Lower leg skin (tissue), 3 donors: Measurements from ENCODE around the gene CAPZA1.

Experiments used
- CTCF ChIP-seq, 3 donors: fragments of 450-650 bp; IDR thresholded peaks; one replicate each; pipeline ENCODE4 v1.5.1; 2016; ENCODE audit warnings: antibody characterized with exemption in 3 of 3, mild to moderate bottlenecking in 3 of 3, moderate library complexity in 2 of 3
- POLR2A ChIP-seq, 2 donors: fragments of 450-650 bp; IDR thresholded peaks; one replicate each; pipeline ENCODE4 v1.6.1; 2016 to 2017; ENCODE audit warnings: antibody characterized with exemption in 2 of 2, mild to moderate bottlenecking in 1 of 2, moderate library complexity in 1 of 2

GRCh38 chr1:112673592-112674439 lies 54.2 kb downstream of the CAPZA1 start:
- TF ChIP-seq CTCF (IDR thresholded peaks at IDR 0.05) (no peak), POLR2A (IDR thresholded peaks at IDR 0.05) (no peak)
